HepG2 (cell line): ENCODE data around the gene RAB3D. TPM values are rescaled to one million over a fixed set of nuclear protein-coding genes. Genes with fewer than 3 reads are reported as not detected.
A peak's percentile ranks its signal among the peaks of the same experiment; 100 is the strongest.

Experiments used
- ELF3 ChIP-seq: IDR thresholded peaks from 2 replicates; pipeline ENCODE4 v1.6.1; 2016; ENCODE audit warnings: missing genetic modification reagents, missing compliant biosample characterization
- KLF16 ChIP-seq, 2 experiments: sonication (generic) in 1 of 2; formaldehyde crosslinking in 1 of 2; IDR thresholded peaks; 2 replicates each; pipeline versions ENCODE4 v1.6.1 to v1.8.0; 2016 to 2023; ENCODE audit warnings: missing genetic modification reagents in 2 of 2, missing compliant biosample characterization in 1 of 2
- SNAI1 ChIP-seq: sonication (generic); formaldehyde crosslinking; IDR thresholded peaks from 2 replicates; pipeline ENCODE4 v1.5.0; 2020; ENCODE audit warnings: mild to moderate bottlenecking, missing genetic modification reagents, borderline replicate concordance
- TEAD3 ChIP-seq: optimal IDR thresholded peaks from 2 replicates; pipeline ENCODE3; 2016; ENCODE audit warnings: borderline replicate concordance
- YEATS2 ChIP-seq: sonication (generic); formaldehyde crosslinking; IDR thresholded peaks from 2 replicates; pipeline ENCODE4 v1.4.0; 2020; ENCODE audit warnings: missing genetic modification reagents, borderline replicate concordance
- ZBTB8A ChIP-seq: sonication (generic); formaldehyde crosslinking; IDR thresholded peaks from 2 replicates; pipeline ENCODE4 v1.4.0; 2020; ENCODE audit warnings: mild to moderate bottlenecking, low read depth, missing genetic modification reagents, borderline replicate concordance
- ZNF33A ChIP-seq: sonication (generic); formaldehyde crosslinking; IDR thresholded peaks from 2 replicates; pipeline ENCODE4 v1.5.1; 2020; ENCODE audit warnings: missing genetic modification reagents, mild to moderate bottlenecking, moderate library complexity, borderline replicate concordance
- ZNF33B ChIP-seq: sonication (generic); formaldehyde crosslinking; IDR thresholded peaks from 2 replicates; pipeline ENCODE4 v1.5.1; 2020; ENCODE audit warnings: mild to moderate bottlenecking, missing genetic modification reagents
- ZNF441 ChIP-seq: sonication (generic); formaldehyde crosslinking; IDR thresholded peaks from 2 replicates; pipeline ENCODE4 v1.7.0; 2021; ENCODE audit warnings: missing genetic modification reagents, borderline replicate concordance
- ZNF670 ChIP-seq: sonication (generic); formaldehyde crosslinking; IDR thresholded peaks from 2 replicates; pipeline ENCODE4 v1.8.0; 2022; ENCODE audit warnings: mild to moderate bottlenecking, missing genetic modification reagents, borderline replicate concordance
- ZNF7 ChIP-seq: IDR thresholded peaks from 2 replicates; pipeline ENCODE4 v1.6.1; 2016; ENCODE audit warnings: missing biosample characterization, missing genetic modification reagents
- polyA plus RNA-seq, 8 experiments: library from polyadenylated mRNA; depleted of rRNA in 3 of 8; stranded (reverse) in 7 of 8; unstranded in 1 of 8; fragments of >200 nt; fragmentation: Illumina TruSeq in 4 of 8; extraction: Trizol in 4 of 8; gene quantifications; 2 replicates each; pipeline versions ENCODE4 v1.2.1 to v1.2.3, GENCODE V29; 2011 to 2016; ENCODE audit warnings: low read depth in 4 of 8, missing spikeins in 1 of 8, mixed read lengths in 1 of 8; ENCODE audit not compliant: insufficient read depth in 1 of 8
- total RNA-seq, 5 experiments: library from RNA; depleted of rRNA; stranded (reverse); fragments of >200 nt; fragmentation: Illumina TruSeq; extraction: Trizol; gene quantifications; 2 replicates each; pipeline ENCODE4 v1.2.3, GENCODE V29; 2016; ENCODE audit warnings: low read depth in 1 of 5
- TF ChIP-seq, protein P1 (sequence below): sonication (generic); formaldehyde crosslinking; IDR thresholded peaks from 2 replicates; pipeline ENCODE4 v1.5.0; 2020; ENCODE audit warnings: mild to moderate bottlenecking, missing genetic modification reagents, borderline replicate concordance
- TF ChIP-seq, protein P2 (sequence below): sonication (generic); formaldehyde crosslinking; IDR thresholded peaks from 2 replicates; pipeline ENCODE4 v1.9.0; 2021; ENCODE audit warnings: missing genetic modification reagents, borderline replicate concordance
- TF ChIP-seq, protein P3 (sequence below), 2 experiments: IDR thresholded peaks; 2 replicates each; pipeline ENCODE4 v1.6.1; 2011 to 2012; ENCODE audit warnings: low read length in 2 of 2, borderline replicate concordance in 1 of 2, low read depth in 1 of 2, mild to moderate bottlenecking in 1 of 2, moderate library complexity in 1 of 2
- TF ChIP-seq, protein P4 (sequence below): sonication (generic); formaldehyde crosslinking; IDR thresholded peaks from 2 replicates; pipeline ENCODE4 v1.8.1; 2023; ENCODE audit warnings: mild to moderate bottlenecking, missing genetic modification reagents

The RAB3D gene
- total and polyA plus RNA-seq, 2 of the 13 experiments (the other 11 are each of a cell fraction or from before 2014, with no cell fraction given): 2.0 to 16.1 TPM

DNA sequence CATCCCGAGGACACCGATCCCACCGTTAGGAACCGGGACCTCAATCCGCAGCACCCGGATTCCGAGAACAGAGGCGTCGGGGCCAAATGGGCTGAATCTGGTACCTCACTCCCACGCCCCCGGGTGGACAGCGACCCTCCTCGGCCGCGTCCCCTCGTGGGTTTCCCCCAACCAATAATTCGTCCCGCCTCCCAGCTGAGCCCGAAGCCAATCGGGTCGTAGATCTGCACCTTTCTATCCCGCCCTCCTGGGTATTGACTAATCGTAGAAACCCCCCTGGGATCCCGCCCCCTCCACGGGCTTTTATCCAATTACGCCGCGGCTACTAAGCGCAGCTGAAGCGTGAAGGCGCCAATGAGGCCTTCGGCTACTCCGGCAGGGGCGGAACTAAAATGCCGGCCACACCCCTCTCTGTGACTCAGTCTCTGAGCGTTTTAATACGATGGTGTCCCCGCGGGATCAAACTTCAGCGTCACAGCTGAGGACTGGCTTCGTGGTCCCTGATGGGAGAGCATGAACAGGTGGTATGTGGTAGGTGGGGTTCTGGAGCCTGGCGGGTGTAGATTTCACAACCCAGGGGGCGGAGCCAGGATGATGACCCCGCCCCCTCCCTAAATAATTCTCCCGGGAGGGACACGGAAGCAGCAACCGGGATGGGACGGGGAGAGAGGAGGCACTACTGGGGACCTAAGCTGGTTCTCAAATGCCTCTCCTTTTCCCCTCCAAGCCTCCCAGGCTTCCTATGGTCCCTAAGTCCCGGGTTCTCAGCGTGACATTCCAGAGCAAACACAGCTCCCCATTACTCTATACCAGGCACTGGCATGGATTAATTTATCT is 6.9 kb upstream of the RAB3D start, which contains the start of the genes CCDC159 and TMEM205 (continued):
- TF ChIP-seq ZBTB8A (no peak), YEATS2 (peak; percentile 68; the same call in 1 of the 2 replicates), SNAI1 (CRISPR knock-in tag) (no peak), ZNF7 (no peak), ZNF33A (CRISPR knock-in tag) (no peak), KLF16 (CRISPR knock-in tag; IDR thresholded peaks at IDR 0.05) (peak in 1 of 2 experiments; percentile 30; a peak in 1 of 4 replicates), ZNF670 (CRISPR knock-in tag) (peak; percentile 49; the same call in 1 of the 2 replicates), ZNF33B (CRISPR knock-in tag) (no peak; the same call in 1 of the 2 replicates), ZNF441 (CRISPR knock-in tag) (0 out of 2 replicates have a peak, but pooled peaks have one; percentile 12), ELF3 (peak; percentile 36; the same call in 1 of the 2 replicates), TEAD3 (peak; percentile 75)
- TF ChIP-seq, protein P1, sequence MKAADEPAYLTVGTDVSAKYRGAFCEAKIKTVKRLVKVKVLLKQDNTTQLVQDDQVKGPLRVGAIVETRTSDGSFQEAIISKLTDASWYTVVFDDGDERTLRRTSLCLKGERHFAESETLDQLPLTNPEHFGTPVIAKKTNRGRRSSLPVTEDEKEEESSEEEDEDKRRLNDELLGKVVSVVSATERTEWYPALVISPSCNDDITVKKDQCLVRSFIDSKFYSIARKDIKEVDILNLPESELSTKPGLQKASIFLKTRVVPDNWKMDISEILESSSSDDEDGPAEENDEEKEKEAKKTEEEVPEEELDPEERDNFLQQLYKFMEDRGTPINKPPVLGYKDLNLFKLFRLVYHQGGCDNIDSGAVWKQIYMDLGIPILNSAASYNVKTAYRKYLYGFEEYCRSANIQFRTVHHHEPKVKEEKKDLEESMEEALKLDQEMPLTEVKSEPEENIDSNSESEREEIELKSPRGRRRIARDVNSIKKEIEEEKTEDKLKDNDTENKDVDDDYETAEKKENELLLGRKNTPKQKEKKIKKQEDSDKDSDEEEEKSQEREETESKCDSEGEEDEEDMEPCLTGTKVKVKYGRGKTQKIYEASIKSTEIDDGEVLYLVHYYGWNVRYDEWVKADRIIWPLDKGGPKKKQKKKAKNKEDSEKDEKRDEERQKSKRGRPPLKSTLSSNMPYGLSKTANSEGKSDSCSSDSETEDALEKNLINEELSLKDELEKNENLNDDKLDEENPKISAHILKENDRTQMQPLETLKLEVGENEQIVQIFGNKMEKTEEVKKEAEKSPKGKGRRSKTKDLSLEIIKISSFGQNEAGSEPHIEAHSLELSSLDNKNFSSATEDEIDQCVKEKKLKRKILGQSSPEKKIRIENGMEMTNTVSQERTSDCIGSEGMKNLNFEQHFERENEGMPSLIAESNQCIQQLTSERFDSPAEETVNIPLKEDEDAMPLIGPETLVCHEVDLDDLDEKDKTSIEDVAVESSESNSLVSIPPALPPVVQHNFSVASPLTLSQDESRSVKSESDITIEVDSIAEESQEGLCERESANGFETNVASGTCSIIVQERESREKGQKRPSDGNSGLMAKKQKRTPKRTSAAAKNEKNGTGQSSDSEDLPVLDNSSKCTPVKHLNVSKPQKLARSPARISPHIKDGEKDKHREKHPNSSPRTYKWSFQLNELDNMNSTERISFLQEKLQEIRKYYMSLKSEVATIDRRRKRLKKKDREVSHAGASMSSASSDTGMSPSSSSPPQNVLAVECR (CRISPR knock-in tag): peak; percentile 31; the same call in 1 of the 2 replicates
- TF ChIP-seq, protein P2, sequence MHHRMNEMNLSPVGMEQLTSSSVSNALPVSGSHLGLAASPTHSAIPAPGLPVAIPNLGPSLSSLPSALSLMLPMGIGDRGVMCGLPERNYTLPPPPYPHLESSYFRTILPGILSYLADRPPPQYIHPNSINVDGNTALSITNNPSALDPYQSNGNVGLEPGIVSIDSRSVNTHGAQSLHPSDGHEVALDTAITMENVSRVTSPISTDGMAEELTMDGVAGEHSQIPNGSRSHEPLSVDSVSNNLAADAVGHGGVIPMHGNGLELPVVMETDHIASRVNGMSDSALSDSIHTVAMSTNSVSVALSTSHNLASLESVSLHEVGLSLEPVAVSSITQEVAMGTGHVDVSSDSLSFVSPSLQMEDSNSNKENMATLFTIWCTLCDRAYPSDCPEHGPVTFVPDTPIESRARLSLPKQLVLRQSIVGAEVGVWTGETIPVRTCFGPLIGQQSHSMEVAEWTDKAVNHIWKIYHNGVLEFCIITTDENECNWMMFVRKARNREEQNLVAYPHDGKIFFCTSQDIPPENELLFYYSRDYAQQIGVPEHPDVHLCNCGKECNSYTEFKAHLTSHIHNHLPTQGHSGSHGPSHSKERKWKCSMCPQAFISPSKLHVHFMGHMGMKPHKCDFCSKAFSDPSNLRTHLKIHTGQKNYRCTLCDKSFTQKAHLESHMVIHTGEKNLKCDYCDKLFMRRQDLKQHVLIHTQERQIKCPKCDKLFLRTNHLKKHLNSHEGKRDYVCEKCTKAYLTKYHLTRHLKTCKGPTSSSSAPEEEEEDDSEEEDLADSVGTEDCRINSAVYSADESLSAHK (CRISPR knock-in tag): no peak
- TF ChIP-seq, protein P3, sequence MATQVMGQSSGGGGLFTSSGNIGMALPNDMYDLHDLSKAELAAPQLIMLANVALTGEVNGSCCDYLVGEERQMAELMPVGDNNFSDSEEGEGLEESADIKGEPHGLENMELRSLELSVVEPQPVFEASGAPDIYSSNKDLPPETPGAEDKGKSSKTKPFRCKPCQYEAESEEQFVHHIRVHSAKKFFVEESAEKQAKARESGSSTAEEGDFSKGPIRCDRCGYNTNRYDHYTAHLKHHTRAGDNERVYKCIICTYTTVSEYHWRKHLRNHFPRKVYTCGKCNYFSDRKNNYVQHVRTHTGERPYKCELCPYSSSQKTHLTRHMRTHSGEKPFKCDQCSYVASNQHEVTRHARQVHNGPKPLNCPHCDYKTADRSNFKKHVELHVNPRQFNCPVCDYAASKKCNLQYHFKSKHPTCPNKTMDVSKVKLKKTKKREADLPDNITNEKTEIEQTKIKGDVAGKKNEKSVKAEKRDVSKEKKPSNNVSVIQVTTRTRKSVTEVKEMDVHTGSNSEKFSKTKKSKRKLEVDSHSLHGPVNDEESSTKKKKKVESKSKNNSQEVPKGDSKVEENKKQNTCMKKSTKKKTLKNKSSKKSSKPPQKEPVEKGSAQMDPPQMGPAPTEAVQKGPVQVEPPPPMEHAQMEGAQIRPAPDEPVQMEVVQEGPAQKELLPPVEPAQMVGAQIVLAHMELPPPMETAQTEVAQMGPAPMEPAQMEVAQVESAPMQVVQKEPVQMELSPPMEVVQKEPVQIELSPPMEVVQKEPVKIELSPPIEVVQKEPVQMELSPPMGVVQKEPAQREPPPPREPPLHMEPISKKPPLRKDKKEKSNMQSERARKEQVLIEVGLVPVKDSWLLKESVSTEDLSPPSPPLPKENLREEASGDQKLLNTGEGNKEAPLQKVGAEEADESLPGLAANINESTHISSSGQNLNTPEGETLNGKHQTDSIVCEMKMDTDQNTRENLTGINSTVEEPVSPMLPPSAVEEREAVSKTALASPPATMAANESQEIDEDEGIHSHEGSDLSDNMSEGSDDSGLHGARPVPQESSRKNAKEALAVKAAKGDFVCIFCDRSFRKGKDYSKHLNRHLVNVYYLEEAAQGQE (IDR thresholded peaks at IDR 0.05; ENCODE audit: borderline replicate concordance in 1 of 2, low read depth in 1 of 2, low read length in 2 of 2): peak in 1 of 2 experiments; percentile 16; a peak in 1 of 4 replicates
- TF ChIP-seq, protein P4, sequence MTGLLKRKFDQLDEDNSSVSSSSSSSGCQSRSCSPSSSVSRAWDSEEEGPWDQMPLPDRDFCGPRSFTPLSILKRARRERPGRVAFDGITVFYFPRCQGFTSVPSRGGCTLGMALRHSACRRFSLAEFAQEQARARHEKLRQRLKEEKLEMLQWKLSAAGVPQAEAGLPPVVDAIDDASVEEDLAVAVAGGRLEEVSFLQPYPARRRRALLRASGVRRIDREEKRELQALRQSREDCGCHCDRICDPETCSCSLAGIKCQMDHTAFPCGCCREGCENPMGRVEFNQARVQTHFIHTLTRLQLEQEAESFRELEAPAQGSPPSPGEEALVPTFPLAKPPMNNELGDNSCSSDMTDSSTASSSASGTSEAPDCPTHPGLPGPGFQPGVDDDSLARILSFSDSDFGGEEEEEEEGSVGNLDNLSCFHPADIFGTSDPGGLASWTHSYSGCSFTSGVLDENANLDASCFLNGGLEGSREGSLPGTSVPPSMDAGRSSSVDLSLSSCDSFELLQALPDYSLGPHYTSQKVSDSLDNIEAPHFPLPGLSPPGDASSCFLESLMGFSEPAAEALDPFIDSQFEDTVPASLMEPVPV (CRISPR knock-in tag): 0 out of 2 replicates have a peak, but pooled peaks have one; percentile 32
